ENCODE results near the gene LEFTY1.

Gene LEFTY1

GRCh38 chr1:225850370-225850769 lies 38.6 kb downstream of the LEFTY1 start:
- no peak for TF ChIP-seq EP300 (IDR thresholded peaks at IDR 0.05; ENCODE audit: borderline replicate concordance)
- no peak for TF ChIP-seq FOXM1 (IDR thresholded peaks at IDR 0.05; ENCODE audit: borderline replicate concordance, low read depth)
- no peak for TF ChIP-seq CEBPB (IDR thresholded peaks at IDR 0.05)
- no peak for TF ChIP-seq NFIC (IDR thresholded peaks at IDR 0.05)

DNA sequence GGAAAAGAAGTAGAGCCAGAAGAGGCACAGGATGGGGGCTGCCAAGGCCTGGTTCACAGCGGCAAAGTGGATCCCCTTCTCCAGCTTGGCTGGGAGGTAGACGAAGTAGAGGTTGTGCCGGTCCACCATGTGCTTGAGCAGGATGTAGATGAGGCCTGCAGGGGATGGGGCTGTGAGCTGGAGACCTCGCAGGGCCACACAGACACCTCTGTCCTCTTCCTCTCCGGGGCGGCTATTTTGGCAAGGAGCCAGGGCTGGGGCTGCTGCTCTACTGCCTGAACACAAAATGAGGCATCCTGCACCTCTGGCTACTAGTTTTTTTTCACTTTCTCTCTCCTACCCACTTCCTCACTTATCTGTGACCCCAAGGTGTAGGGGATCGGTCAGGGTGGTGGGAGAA lies 39.0 kb downstream of the LEFTY1 start:
- no peak for TF ChIP-seq FOXM1 (IDR thresholded peaks at IDR 0.05; ENCODE audit: borderline replicate concordance, low read depth)
- no peak for TF ChIP-seq EGR1 (IDR thresholded peaks at IDR 0.05)
- TF ChIP-seq TCF12 (IDR thresholded peaks at IDR 0.05; ENCODE audit: low read depth): no peak
- peak; percentile 83 for TF ChIP-seq NFIC (IDR thresholded peaks at IDR 0.05)
- TF ChIP-seq MAX (IDR thresholded peaks at IDR 0.05): no peak

- TF ChIP-seq YY1 (IDR thresholded peaks at IDR 0.05; ENCODE audit: low read depth) (no peak), CEBPB (IDR thresholded peaks at IDR 0.05) (no peak), EGR1 (IDR thresholded peaks at IDR 0.05) (no peak), TAF1 (IDR thresholded peaks at IDR 0.05; ENCODE audit: low read depth) (no peak), ZBTB7A (IDR thresholded peaks at IDR 0.05; ENCODE audit: low read depth) (no peak), RAD21 (IDR thresholded peaks at IDR 0.05; ENCODE audit: low read depth) (no peak), TEAD4 (IDR thresholded peaks at IDR 0.05) (no peak), FOXM1 (IDR thresholded peaks at IDR 0.05; ENCODE audit: borderline replicate concordance, low read depth) (no peak), CREB1 (IDR thresholded peaks at IDR 0.05; ENCODE audit: low read depth) (no peak), TCF12 (IDR thresholded peaks at IDR 0.05; ENCODE audit: low read depth) (no peak), NFIC (IDR thresholded peaks at IDR 0.05) (no peak), MAX (IDR thresholded peaks at IDR 0.05) (no peak), EP300 (IDR thresholded peaks at IDR 0.05; ENCODE audit: borderline replicate concordance) (no peak)
- TF ChIP-seq, protein P1, sequence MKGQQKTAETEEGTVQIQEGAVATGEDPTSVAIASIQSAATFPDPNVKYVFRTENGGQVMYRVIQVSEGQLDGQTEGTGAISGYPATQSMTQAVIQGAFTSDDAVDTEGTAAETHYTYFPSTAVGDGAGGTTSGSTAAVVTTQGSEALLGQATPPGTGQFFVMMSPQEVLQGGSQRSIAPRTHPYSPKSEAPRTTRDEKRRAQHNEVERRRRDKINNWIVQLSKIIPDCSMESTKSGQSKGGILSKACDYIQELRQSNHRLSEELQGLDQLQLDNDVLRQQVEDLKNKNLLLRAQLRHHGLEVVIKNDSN (IDR thresholded peaks at IDR 0.05): no peak
- TF ChIP-seq, protein P2, sequence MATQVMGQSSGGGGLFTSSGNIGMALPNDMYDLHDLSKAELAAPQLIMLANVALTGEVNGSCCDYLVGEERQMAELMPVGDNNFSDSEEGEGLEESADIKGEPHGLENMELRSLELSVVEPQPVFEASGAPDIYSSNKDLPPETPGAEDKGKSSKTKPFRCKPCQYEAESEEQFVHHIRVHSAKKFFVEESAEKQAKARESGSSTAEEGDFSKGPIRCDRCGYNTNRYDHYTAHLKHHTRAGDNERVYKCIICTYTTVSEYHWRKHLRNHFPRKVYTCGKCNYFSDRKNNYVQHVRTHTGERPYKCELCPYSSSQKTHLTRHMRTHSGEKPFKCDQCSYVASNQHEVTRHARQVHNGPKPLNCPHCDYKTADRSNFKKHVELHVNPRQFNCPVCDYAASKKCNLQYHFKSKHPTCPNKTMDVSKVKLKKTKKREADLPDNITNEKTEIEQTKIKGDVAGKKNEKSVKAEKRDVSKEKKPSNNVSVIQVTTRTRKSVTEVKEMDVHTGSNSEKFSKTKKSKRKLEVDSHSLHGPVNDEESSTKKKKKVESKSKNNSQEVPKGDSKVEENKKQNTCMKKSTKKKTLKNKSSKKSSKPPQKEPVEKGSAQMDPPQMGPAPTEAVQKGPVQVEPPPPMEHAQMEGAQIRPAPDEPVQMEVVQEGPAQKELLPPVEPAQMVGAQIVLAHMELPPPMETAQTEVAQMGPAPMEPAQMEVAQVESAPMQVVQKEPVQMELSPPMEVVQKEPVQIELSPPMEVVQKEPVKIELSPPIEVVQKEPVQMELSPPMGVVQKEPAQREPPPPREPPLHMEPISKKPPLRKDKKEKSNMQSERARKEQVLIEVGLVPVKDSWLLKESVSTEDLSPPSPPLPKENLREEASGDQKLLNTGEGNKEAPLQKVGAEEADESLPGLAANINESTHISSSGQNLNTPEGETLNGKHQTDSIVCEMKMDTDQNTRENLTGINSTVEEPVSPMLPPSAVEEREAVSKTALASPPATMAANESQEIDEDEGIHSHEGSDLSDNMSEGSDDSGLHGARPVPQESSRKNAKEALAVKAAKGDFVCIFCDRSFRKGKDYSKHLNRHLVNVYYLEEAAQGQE (IDR thresholded peaks at IDR 0.05; ENCODE audit: low read depth): no peak
Observed at GRCh38 chr1:225848030-225848955, 40.7 kb downstream of the LEFTY1 start.

DNA sequence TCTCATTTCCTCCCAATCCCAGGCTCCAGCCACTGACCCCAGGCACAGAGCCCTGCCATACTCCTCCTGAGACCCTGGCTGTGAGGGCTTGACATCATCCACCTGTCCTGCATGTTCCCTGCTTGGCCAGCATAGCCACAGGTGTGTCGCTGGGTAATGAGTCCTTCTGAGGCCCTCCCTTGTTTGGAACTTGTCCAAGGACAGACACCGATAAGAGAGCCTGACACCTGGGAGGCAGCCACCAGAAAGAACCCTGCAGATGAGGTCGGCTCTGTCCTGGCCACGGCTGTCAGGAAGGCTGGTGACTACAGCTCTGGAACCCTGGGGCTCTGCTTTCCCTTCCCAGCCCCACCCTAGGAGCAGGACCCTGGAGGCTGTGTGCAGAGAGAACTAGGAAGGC lies 41.3 kb downstream of the LEFTY1 start:
- no peak for TF ChIP-seq CREB1 (IDR thresholded peaks at IDR 0.05; ENCODE audit: low read depth)
- TF ChIP-seq TEAD4 (IDR thresholded peaks at IDR 0.05): no peak
- no peak for TF ChIP-seq ZBTB7A (IDR thresholded peaks at IDR 0.05; ENCODE audit: low read depth)
- TF ChIP-seq, protein P1 (IDR thresholded peaks at IDR 0.05): no peak
- no peak for TF ChIP-seq TAF1 (IDR thresholded peaks at IDR 0.05; ENCODE audit: low read depth)
- no peak for TF ChIP-seq EGR1 (IDR thresholded peaks at IDR 0.05)
- no peak for TF ChIP-seq TCF12 (IDR thresholded peaks at IDR 0.05; ENCODE audit: low read depth)
- TF ChIP-seq RAD21 (IDR thresholded peaks at IDR 0.05; ENCODE audit: low read depth): no peak
- TF ChIP-seq FOXM1 (IDR thresholded peaks at IDR 0.05; ENCODE audit: borderline replicate concordance, low read depth): no peak
- no peak for TF ChIP-seq YY1 (IDR thresholded peaks at IDR 0.05; ENCODE audit: low read depth)
- no peak for TF ChIP-seq MAX (IDR thresholded peaks at IDR 0.05)
- no peak for TF ChIP-seq NFIC (IDR thresholded peaks at IDR 0.05)
- no peak for TF ChIP-seq CEBPB (IDR thresholded peaks at IDR 0.05)
- no peak for TF ChIP-seq EP300 (IDR thresholded peaks at IDR 0.05; ENCODE audit: borderline replicate concordance)
- TF ChIP-seq, protein P2 (IDR thresholded peaks at IDR 0.05; ENCODE audit: low read depth): no peak

Measured in Ishikawa (cell line).